Measurements from ENCODE around the gene SLC9A9. TPM values are rescaled to one million over a fixed set of nuclear protein-coding genes. Genes with fewer than 3 reads are reported as not detected.
A peak's percentile ranks its signal among the peaks of the same experiment; 100 is the strongest.

SLC9A9 gene
- total and polyA plus RNA-seq, 9 of the 15 experiments (the other 6 are each of a cell fraction or from before 2014, with no cell fraction given): 0.03 to 0.13 TPM; not detected in 7

DNA sequence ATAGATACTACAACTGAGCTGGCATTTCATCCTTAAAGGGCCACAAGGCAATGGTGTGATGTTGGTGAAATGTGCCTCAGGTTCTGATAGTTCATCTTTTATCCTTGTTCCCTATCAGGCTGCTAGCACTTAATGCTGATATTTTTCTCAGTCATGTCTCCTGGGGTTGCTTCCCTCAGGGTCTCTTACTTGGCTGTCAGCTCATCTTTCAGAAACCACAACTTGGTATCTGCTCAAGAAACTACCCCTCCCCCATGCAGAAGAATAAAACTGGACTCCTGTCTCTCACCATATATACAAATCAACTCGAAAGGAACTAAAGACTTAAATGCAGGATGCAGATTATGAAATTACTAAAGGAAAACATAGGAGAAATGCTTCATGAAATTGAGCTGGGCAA, 420.6 kb downstream of the SLC9A9 start (continued):
- no peak for TF ChIP-seq SMAD2 (IDR thresholded peaks at IDR 0.05; ENCODE audit: low read depth, low read length)

DNA sequence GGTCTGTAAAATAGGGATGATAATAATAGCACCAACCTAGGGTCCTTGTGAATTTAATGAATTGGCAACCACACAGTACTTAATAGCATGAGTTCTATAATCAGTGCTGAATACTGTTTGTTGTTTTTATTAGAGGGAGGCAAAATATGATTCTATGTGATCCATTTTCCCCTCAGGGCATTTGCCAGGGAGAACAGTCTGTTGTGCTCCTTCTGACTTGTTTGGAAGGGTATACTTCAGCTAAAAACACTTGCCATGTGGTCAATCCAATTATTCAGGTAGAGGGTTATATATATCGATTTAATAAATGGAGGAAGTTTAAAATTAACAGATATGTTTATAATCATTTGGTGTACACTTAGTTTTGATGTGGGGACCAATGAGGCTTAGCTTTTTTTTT, 423.4 kb downstream of the SLC9A9 start:
- 8% methylated on average over 1 of the region's 1 CpG for WGBS (ENCODE audit: insufficient coverage, low coverage, missing lambda C conversion rate)
- Histone ChIP-seq H2AFZ (ENCODE audit: low read depth, low read length) (no peak overlapping the region), H3K9me1 (ENCODE audit: control insufficient read depth, insufficient read depth, low read length) (no peaks in the 10 kb centered on the region), H3K36me3 (ENCODE audit: control insufficient read depth, insufficient read depth, low read length) (no peaks in the 10 kb centered on the region), H3K9me3 (replicated peaks; ENCODE audit: control insufficient read depth, insufficient read depth, low read depth, low read length) (no peaks in the 10 kb centered on the region), H3K27me3 (ENCODE audit: control insufficient read depth in 2 of 2, insufficient read depth in 2 of 2, low read length in 2 of 2) (no peaks in the 10 kb centered on the region), H3K27ac (ENCODE audit: extremely low read depth, low read depth, low read length) (no peak overlapping the region), H3K4me2 (ENCODE audit: insufficient read depth, low read length) (no peak overlapping the region), H3K79me2 (ENCODE audit: control insufficient read depth, insufficient read depth, low read length) (no peaks in the 10 kb centered on the region), H4K20me1 (replicated peaks; ENCODE audit: control insufficient read depth, insufficient read depth, low read length) (no peaks in the 10 kb centered on the region), H3K4me1 (replicated peaks in 1 of 2; ENCODE audit: control insufficient read depth in 2 of 2, insufficient read depth in 2 of 2, low read length in 2 of 2) (peaks cover 0 to under 1% of the 10 kb centered on the region in 2 experiments; a peak in 1 of 5 replicates), H3K9ac (ENCODE audit: insufficient read depth in 1 of 2, low read depth in 2 of 2, low read length in 2 of 2) (no peak overlapping the region), H3K4me3 (no peak overlapping the region)
- no peak for ATAC-seq
- TF ChIP-seq ZNF444 (CRISPR knock-in tag; IDR thresholded peaks at IDR 0.05): no peak
- 0 out of 2 replicates have a peak, but pooled peaks have one; percentile 31 for TF ChIP-seq CBX5 (IDR thresholded peaks at IDR 0.05; ENCODE audit: borderline replicate concordance, low read depth)
- TF ChIP-seq, protein P1, sequence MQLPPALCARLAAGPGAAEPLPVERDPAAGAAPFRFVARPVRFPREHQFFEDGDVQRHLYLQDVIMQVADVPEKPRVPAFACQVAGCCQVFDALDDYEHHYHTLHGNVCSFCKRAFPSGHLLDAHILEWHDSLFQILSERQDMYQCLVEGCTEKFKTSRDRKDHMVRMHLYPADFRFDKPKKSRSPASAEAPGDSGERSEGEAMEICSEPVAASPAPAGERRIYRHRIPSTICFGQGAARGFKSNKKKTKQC (CRISPR knock-in tag; IDR thresholded peaks at IDR 0.05): no peak
- no peak for TF ChIP-seq HDAC1 (IDR thresholded peaks at IDR 0.05)
- no peak for TF ChIP-seq ZNF668 (CRISPR knock-in tag; IDR thresholded peaks at IDR 0.05)
- no peak for TF ChIP-seq STAG1 (CRISPR knock-in tag; IDR thresholded peaks at IDR 0.05; ENCODE audit: borderline replicate concordance)
- peak in 1 of 2 experiments; percentile 81; a peak in 1 of 3 replicates for TF ChIP-seq CBX3 (IDR thresholded peaks at IDR 0.05; ENCODE audit: borderline replicate concordance in 1 of 2, low read length in 2 of 2)
- no peak for DNase-seq (ENCODE audit: extremely low read depth in 1 of 4, low spot score in 3 of 4)
- ChIA-PET POLR2A (no interaction called here), CTCF (ENCODE audit: low intra/inter-chr PET ratio) (no interaction called here)
- no TSS peak for BruUV-seq (replicated peaks)
- FAIRE-seq: no peak
- intact Hi-C loops (cut with micrococcal nuclease) (no loop called here), in situ Hi-C loops (cut with MboI) (no loop called here)
